Transverse colon (tissue), 4 donors: Measurements from ENCODE around the gene LIPE. TPM values are rescaled to one million over a fixed set of nuclear protein-coding genes. Genes with fewer than 3 reads are reported as not detected.

Experiments used
- DNase-seq: peaks from one replicate; pipeline ENCODE4 v3.0.0-alpha.2; 2019
- H3K27ac ChIP-seq, 4 donors: fragments of 200-600 bp; sonication (generic); 2 replicates each; pipeline ENCODE4 v1.5.1; 2016 to 2018; ENCODE audit warnings: inconsistent platforms in 4 of 4
- H3K27me3 ChIP-seq: fragments of 200-600 bp; sonication (generic); 2 replicates; pipeline ENCODE4 v1.5.1; 2017; ENCODE audit warnings: inconsistent platforms
- H3K36me3 ChIP-seq, 4 donors: fragments of 200-600 bp; sonication (generic); 2 replicates each; pipeline ENCODE4 v1.5.1; 2017 to 2019; ENCODE audit warnings: inconsistent platforms in 4 of 4
- H3K4me1 ChIP-seq, 4 donors: fragments of 200-600 bp; sonication (generic); 2 replicates each; pipeline ENCODE4 v1.5.1; 2017 to 2020; ENCODE audit warnings: inconsistent platforms in 4 of 4
- H3K4me3 ChIP-seq, 4 donors: fragments of 200-600 bp; sonication (generic); 1 replicate in 1 of 4; 2 replicates in 3 of 4; pipeline versions ENCODE4 v1.5.1 to v1.6.1; 2017 to 2019; ENCODE audit warnings: inconsistent platforms in 4 of 4
- H3K9me3 ChIP-seq, 2 donors: fragments of 200-600 bp; sonication (generic); 2 replicates each; pipeline ENCODE4 v1.5.1; 2017 to 2019; ENCODE audit warnings: inconsistent platforms in 2 of 2
- CTCF ChIP-seq, 5 experiments: fragments of 200-600 bp in 3 of 5; fragments of 450-650 bp in 2 of 5; sonication (generic) in 3 of 5; IDR thresholded peaks; 1 replicate in 2 of 5; 2 replicates in 3 of 5; pipeline ENCODE4 v1.5.1; 2016 to 2017; ENCODE audit warnings: antibody characterized with exemption in 5 of 5, inconsistent platforms in 3 of 5, mild to moderate bottlenecking in 2 of 5, moderate library complexity in 1 of 5
- EP300 ChIP-seq: sonication (generic); formaldehyde crosslinking; IDR thresholded peaks from one replicate; pipeline ENCODE4 v1.6.1; 2017; ENCODE audit warnings: antibody characterized with exemption, low read depth
- POLR2A ChIP-seq: fragments of 450-650 bp; IDR thresholded peaks from one replicate; pipeline ENCODE4 v1.6.1; 2016; ENCODE audit warnings: antibody characterized with exemption, mild to moderate bottlenecking, moderate library complexity
- POLR2AphosphoS5 ChIP-seq, 3 donors: sonication (generic); formaldehyde crosslinking; IDR thresholded peaks; one replicate each; pipeline ENCODE4 v1.6.1; 2016; ENCODE audit warnings: antibody characterized with exemption in 3 of 3
- WGBS, 2 donors: methylation state at CpG; one replicate each; pipeline ENCODE4 v1.1.5; 2018; ENCODE audit warnings: low coverage in 1 of 2; 5-methylcytosine and 5-hydroxymethylcytosine counted together
- in situ Hi-C, 4 donors: fragments of 200-750 bp; cut with MboI; loops; one replicate each; pipeline versions ENCODE4 v1.15.0 to v1.15.1; 2017; ENCODE audit warnings: low sequenced_read_pairs in 3 of 4, low pct_ligation_motif_present in 1 of 4, low pct_unique_long_range_greater_than_20kb in 1 of 4
- intact Hi-C: fragments of 100-400 bp; cut with DNase I; formaldehyde crosslinking; loops from one replicate; pipeline ENCODE4 v1.15.1; 2023; ENCODE audit warnings: low total_unique reads
- total RNA-seq, 4 donors: library from RNA; depleted of rRNA; stranded (reverse); fragments of >200 nt; gene quantifications; one replicate each; pipeline ENCODE4 v1.1.0, GENCODE V29; 2016

The LIPE gene
- total RNA-seq, 4 donors from 2014 or later, result 7.1 to 60.2 (median 25.9) TPM

- peak; percentile 92 for DNase-seq
- TF ChIP-seq POLR2A (peak; percentile 39), CTCF (IDR thresholded peaks at IDR 0.05) (no peak), POLR2AphosphoS5 (IDR thresholded peaks at IDR 0.05) (peak in 2 of 3 donors; percentile 43 to 63), EP300 (no peak)
- intact Hi-C loops, result no loop called here
- in situ Hi-C loops, result no loop called here
- no peaks in the 10 kb centered on the region for H3K36me3 ChIP-seq
- no peaks in the 10 kb centered on the region for H3K27me3 ChIP-seq
- H3K9me3 ChIP-seq, result no peaks in the 10 kb centered on the region
- whole genome bisulfite sequencing, 2 donors, result 15% methylated on average over 63 of the region's 65 CpGs; no CpG with 5 or more reads in 1 of the 2 donors
- peaks cover 5 to 29% (median 21%) of the 10 kb centered on the region in 4 donors for H3K4me1 ChIP-seq
- peak overlapping the region; percentile 46 to 75 (median 60) for H3K4me3 ChIP-seq
- H3K27ac ChIP-seq, result peak overlapping the region; percentile 48 to 75 (median 72)
Measured at GRCh38 chr19:42423462-42424344, 3.5 kb downstream of the LIPE start.

GRCh38 chr19:42422901-42423461, 4.2 kb downstream of the LIPE start:
- intact Hi-C loops, result no loop called here
- Histone ChIP-seq H3K27ac (peak overlapping the region; percentile 48 to 75 (median 72)), H3K27me3 (no peaks in the 10 kb centered on the region), H3K9me3 (no peaks in the 10 kb centered on the region), H3K36me3 (no peaks in the 10 kb centered on the region), H3K4me3 (peak overlapping the region; percentile 46 to 75 (median 60)), H3K4me1 (peaks cover 5 to 28% (median 21%) of the 10 kb centered on the region in 4 donors)
- in situ Hi-C loops, result no loop called here
- 0 to 2% methylated on average over 1 to 38 of the region's 38 CpGs for WGBS, 2 donors
- DNase-seq, result peak; percentile 47
- TF ChIP-seq CTCF (IDR thresholded peaks at IDR 0.05), result no peak
- TF ChIP-seq POLR2AphosphoS5 (IDR thresholded peaks at IDR 0.05), result peak in 1 of 3 donors; percentile 6

- Histone ChIP-seq H3K27ac (peak overlapping the region; percentile 48 to 75 (median 72)), H3K9me3 (no peaks in the 10 kb centered on the region), H3K4me3 (peak overlapping the region in 3 of 4 donors; percentile 46 to 75 (median 60)), H3K36me3 (no peaks in the 10 kb centered on the region), H3K4me1 (peaks cover 5 to 24% (median 18%) of the 10 kb centered on the region in 4 donors), H3K27me3 (no peaks in the 10 kb centered on the region)
- 63 to 100% methylated on average over 4 to 17 of the region's 17 CpGs for WGBS, 2 donors
- intact Hi-C loops (no loop called here), in situ Hi-C loops (no loop called here)
- DNase-seq, result no peak
- TF ChIP-seq POLR2AphosphoS5 (IDR thresholded peaks at IDR 0.05) (no peak), CTCF (IDR thresholded peaks at IDR 0.05) (no peak), EP300 (no peak), POLR2A (no peak)
Measured at GRCh38 chr19:42422092-42422900, 4.9 kb downstream of the LIPE start.

- DNase-seq, result no peak
- in situ Hi-C loops (no loop called here), intact Hi-C loops (no loop called here)
- Histone ChIP-seq H3K27me3 (no peaks in the 10 kb centered on the region), H3K36me3 (no peaks in the 10 kb centered on the region), H3K4me1 (peaks cover 5 to 24% (median 18%) of the 10 kb centered on the region in 4 donors), H3K27ac (no peak overlapping the region), H3K9me3 (no peaks in the 10 kb centered on the region), H3K4me3 (no peak overlapping the region)
- WGBS, 2 donors, result 80% methylated on average over 1 to 9 of the region's 9 CpGs
- no peak for TF ChIP-seq EP300
- TF ChIP-seq CTCF (IDR thresholded peaks at IDR 0.05), result no peak
- TF ChIP-seq POLR2AphosphoS5 (IDR thresholded peaks at IDR 0.05), result no peak
- no peak for TF ChIP-seq POLR2A
Measured at GRCh38 chr19:42421591-42422031, 5.6 kb downstream of the LIPE start.
